ENCODE data around the gene ANKRD30BL.
"Not testable (repeated sequence)": the region's sequence is repeated elsewhere in the genome, so short reads cannot be mapped to it uniquely, and the experiment has no call there.

Gene ANKRD30BL, protein sequence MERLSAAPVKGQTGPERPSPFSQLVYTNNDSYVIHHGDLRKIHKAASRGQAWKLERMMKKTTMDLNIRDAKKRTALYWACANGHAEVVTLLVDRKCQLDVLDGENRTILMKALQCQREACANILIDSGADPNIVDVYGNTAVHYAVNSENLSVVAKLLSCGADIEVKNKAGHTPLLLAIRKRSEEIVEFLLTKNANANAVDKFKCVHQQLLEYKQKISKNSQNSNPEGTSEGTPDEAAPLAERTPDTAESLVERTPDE

GRCh38 chr2:132161161-132162124, at the start of gene ANKRD30BL:
TSS of gene ANKRD30BL (minus strand) at chr2:132161952. CDS start at chr2:132161705, 247 bp downstream.
- DNase-seq (ENCODE audit: low spot score) = not testable (repeated sequence)

DNA sequence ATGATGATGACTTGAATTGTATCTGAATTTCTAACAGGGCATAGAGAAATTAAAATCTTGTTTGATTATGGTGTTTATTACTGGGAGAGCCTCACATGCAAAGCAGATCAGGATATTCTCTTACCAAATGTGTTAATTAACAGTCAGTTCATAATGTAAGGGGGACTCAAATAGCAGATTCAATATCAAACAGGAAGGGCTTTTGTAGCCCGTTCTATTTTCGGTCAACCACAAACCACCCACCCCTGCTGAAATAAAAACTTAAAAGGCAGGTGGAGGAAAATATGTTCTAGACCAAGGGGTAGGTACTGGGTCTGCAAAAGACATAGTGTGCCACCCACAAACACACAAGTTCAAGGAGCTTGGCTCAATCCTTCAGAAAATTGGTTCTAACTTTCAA, 41.1 kb upstream of the ANKRD30BL start:
- DNase-seq (ENCODE audit: low spot score) = not testable (repeated sequence)

DNA sequence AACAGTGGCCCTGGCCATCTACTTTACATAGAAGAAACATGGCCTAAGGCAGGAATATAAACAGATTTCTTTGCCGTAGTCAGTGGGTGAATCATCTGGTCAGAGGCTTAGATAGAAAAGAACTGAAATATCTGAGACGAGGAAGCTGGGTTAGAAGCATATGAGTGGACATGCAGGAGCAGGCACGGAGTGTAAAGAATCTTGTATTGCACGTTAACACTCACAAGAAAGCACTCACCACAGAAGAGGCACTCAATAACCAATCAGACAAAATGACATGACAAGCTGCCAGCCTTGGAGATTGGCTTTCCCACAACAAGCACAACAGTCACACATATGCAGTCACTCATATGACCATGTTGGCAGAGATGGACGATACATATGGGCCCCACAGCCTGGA, 31.1 kb upstream of the ANKRD30BL start:
- not testable (repeated sequence) for DNase-seq (ENCODE audit: low spot score)

- DNase-seq (ENCODE audit: low spot score) = not testable (repeated sequence)
Measured at GRCh38 chr2:132167100-132167499, 5.3 kb upstream of the ANKRD30BL start.

DNA sequence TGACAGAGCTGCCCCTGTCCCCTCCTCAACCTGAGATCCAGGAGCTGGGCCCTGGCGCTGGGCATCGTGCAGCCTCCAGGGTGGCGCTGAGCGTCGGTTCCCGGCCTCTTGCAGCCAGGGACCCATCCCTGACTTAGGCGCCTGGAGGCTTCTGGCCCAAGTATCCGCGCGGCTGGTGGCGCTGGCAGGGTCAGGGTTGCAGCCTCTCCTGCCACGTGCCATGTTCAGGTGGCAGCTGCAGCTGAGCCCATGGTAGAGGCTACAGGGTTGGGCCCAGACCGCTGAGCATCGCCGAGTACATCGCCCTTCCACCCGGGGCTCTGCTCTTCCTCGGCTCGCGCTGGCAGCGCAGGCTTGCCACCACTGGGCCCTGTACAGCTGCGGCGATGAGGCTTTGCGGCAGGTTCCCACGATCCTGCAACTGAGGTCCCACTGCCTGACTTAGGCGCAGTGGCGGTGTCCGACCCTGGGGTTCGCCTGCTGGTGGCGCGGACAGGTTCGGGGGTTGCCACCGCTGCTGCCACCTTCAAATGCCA, 441 bp upstream of the ANKRD30BL start:
- not testable (repeated sequence) for DNase-seq (ENCODE audit: low spot score)

DNA sequence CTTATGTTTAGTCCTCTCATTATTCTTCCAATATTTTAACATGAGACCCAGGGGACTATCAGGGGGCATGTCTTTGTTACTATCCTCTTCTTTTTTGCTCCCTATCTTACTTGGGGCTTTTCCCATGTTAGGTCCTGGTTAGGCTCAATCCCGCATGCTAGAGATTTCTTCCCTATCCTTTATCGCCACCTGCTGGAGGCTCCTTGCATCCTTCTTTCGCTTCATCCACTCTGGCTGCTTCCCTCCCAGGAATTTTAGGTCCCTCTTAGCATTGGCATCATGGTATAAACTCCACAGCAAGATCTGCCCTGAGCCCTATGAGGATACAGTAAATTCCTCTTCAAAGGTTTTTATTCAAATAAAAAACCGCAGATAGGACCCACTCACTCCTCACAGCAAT, 15.0 kb downstream of the ANKRD30BL start:
- DNase-seq (ENCODE audit: low spot score) = peak; percentile 0
